Fibroblast of lung (primary cell): Measurements from ENCODE around the gene OLIG2.

Experiments
- EZH2 ChIP-seq: IDR thresholded peaks from 2 replicates; pipeline ENCODE4 v1.5.1; 2012; ENCODE audit warnings: low read length, control low read depth, mild to moderate bottlenecking; ENCODE audit errors: missing control alignments
- TF ChIP-seq, protein P1 (sequence below), 2 donors: IDR thresholded peaks in 1 of 2; conservative IDR thresholded peaks in 1 of 2; 1 replicate in 1 of 2; 2 replicates in 1 of 2; pipeline ENCODE4 v1.5.1; 2011 to 2012; ENCODE audit warnings: low read length in 2 of 2, control low read depth in 1 of 2, inconsistent platforms in 1 of 2, low read depth in 1 of 2, mild to moderate bottlenecking in 1 of 2

- TF ChIP-seq, protein P1, sequence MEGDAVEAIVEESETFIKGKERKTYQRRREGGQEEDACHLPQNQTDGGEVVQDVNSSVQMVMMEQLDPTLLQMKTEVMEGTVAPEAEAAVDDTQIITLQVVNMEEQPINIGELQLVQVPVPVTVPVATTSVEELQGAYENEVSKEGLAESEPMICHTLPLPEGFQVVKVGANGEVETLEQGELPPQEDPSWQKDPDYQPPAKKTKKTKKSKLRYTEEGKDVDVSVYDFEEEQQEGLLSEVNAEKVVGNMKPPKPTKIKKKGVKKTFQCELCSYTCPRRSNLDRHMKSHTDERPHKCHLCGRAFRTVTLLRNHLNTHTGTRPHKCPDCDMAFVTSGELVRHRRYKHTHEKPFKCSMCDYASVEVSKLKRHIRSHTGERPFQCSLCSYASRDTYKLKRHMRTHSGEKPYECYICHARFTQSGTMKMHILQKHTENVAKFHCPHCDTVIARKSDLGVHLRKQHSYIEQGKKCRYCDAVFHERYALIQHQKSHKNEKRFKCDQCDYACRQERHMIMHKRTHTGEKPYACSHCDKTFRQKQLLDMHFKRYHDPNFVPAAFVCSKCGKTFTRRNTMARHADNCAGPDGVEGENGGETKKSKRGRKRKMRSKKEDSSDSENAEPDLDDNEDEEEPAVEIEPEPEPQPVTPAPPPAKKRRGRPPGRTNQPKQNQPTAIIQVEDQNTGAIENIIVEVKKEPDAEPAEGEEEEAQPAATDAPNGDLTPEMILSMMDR (conservative IDR thresholded peaks at IDR 0.05 in 1 of 2, IDR thresholded peaks at IDR 0.05 in 1 of 2; ENCODE audit: low read depth in 1 of 2, low read length in 2 of 2) = no peak
- no peak for TF ChIP-seq EZH2
Measured at GRCh38 chr21:32978331-32979270, 47.1 kb upstream of the OLIG2 start.
